ENCODE data around the gene PLCXD3.

DNA sequence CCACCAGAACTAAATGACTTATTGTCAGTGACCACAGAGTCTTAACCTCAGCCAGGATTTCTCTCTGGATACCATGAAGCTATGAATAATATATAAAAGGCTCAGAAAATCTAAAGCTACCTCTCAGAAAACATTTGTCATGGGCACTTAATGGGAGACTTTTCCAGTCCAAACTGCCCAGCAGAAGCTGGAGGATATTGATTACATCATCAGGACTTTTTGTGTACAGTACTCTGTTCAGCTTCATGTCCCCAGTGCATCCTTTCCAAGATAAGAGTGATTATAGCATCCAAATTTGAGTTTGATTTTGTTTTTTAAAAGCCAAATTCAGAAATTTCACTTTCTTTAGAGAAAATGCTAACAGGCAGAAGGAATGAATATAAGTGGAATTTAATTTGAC is 173.2 kb downstream of the PLCXD3 start:
- TF ChIP-seq EZH2 (IDR thresholded peaks at IDR 0.05; ENCODE audit: insufficient read depth, poor library complexity, severe bottlenecking) (no peak), EZH2phosphoT487 (IDR thresholded peaks at IDR 0.05; ENCODE audit: insufficient read depth, low read depth) (no peak)

Data from GM23248 (cell line).